GM23248 (cell line): ENCODE data around the gene AP3D1. TPM values are rescaled to one million over a fixed set of nuclear protein-coding genes. Genes with fewer than 3 reads are reported as not detected.
A peak's percentile ranks its signal among the peaks of the same experiment; 100 is the strongest.

Source experiments
- DNase-seq: peaks from one replicate; pipeline ENCODE4 v3.0.0-alpha.2; 2015
- H2AFZ ChIP-seq: fragments of 200-600 bp; sonication (generic); 2 replicates; pipeline ENCODE4 v1.6.1; 2016; ENCODE audit warnings: antibody characterized with exemption
- H3F3A ChIP-seq: fragments of 200-600 bp; sonication (generic); 2 replicates; pipeline ENCODE4 v1.6.1; 2016; ENCODE audit warnings: mild to moderate bottlenecking, antibody characterized with exemption, mixed run types; ENCODE audit not compliant: insufficient read depth
- H3K27ac ChIP-seq: fragments of 200-600 bp; sonication (generic); 2 replicates; pipeline ENCODE4 v1.5.1; 2016; ENCODE audit warnings: mild to moderate bottlenecking
- H3K27me3 ChIP-seq: fragments of 200-600 bp; sonication (generic); replicated peaks from 2 replicates; pipeline ENCODE4 v1.6.1; 2016; ENCODE audit warnings: mild to moderate bottlenecking; ENCODE audit not compliant: insufficient read depth
- H3K36me3 ChIP-seq: fragments of 200-600 bp; sonication (generic); 2 replicates; pipeline ENCODE4 v1.6.1; 2016; ENCODE audit warnings: low read depth, mild to moderate bottlenecking
- H3K4me1 ChIP-seq: fragments of 200-600 bp; sonication (generic); 2 replicates; pipeline ENCODE4 v1.6.1; 2016; ENCODE audit warnings: mild to moderate bottlenecking; ENCODE audit not compliant: insufficient read depth
- H3K4me2 ChIP-seq: fragments of 200-600 bp; sonication (generic); one replicate; pipeline ENCODE4 v1.6.1; 2016; ENCODE audit warnings: mild to moderate bottlenecking; ENCODE audit not compliant: unreplicated experiment
- H3K4me3 ChIP-seq: fragments of 200-600 bp; sonication (generic); 2 replicates; pipeline ENCODE4 v1.5.1; 2016; ENCODE audit warnings: mild to moderate bottlenecking
- H3K79me2 ChIP-seq: fragments of 200-600 bp; sonication (generic); 2 replicates; pipeline ENCODE4 v1.6.1; 2016; ENCODE audit warnings: mild to moderate bottlenecking; ENCODE audit not compliant: insufficient read depth
- H3K9ac ChIP-seq: fragments of 200-600 bp; sonication (generic); 2 replicates; pipeline ENCODE4 v1.6.1; 2016; ENCODE audit warnings: mild to moderate bottlenecking
- H3K9me2 ChIP-seq: fragments of 200-600 bp; sonication (generic); 2 replicates; pipeline ENCODE4 v1.6.1; 2016; ENCODE audit warnings: mixed run types, mild to moderate bottlenecking, moderate library complexity; ENCODE audit not compliant: insufficient read depth
- H3K9me3 ChIP-seq: fragments of 200-600 bp; sonication (generic); one replicate; pipeline ENCODE4 v1.6.1; 2017; ENCODE audit warnings: low read depth
- H4K20me1 ChIP-seq: fragments of 200-600 bp; sonication (generic); 2 replicates; pipeline ENCODE4 v1.6.0; 2016; ENCODE audit not compliant: insufficient read depth
- EZH2 ChIP-seq: fragments of 200-600 bp; sonication (generic); IDR thresholded peaks from 2 replicates; pipeline ENCODE4 v1.6.1; 2018; ENCODE audit warnings: antibody characterized with exemption, mild to moderate bottlenecking; ENCODE audit not compliant: insufficient read depth, poor library complexity, severe bottlenecking
- EZH2phosphoT487 ChIP-seq: fragments of 200-600 bp; sonication (generic); IDR thresholded peaks from 2 replicates; pipeline ENCODE4 v1.6.1; 2018; ENCODE audit warnings: antibody characterized with exemption, moderate library complexity, mild to moderate bottlenecking, low read depth; ENCODE audit not compliant: insufficient read depth
- WGBS, 2 experiments: methylation state at CpG; one replicate each; pipeline ENCODE4 v1.1.6; 2015 to 2017; ENCODE audit warnings: low lambda C conversion rate in 2 of 2, low coverage in 1 of 2; ENCODE audit errors: missing lambda C conversion rate in 2 of 2; 5-methylcytosine and 5-hydroxymethylcytosine counted together
- in situ Hi-C: fragments of 300-500 bp; cut with MboI; formaldehyde crosslinking; loops from 2 replicates; pipeline ENCODE4 v1.15.0; 2020
- polyA plus RNA-seq: library from polyadenylated mRNA; unstranded; fragments of >200 nt; fragmentation: Nextera tagmentation; extraction: Ambion mirVana; gene quantifications from 2 replicates; pipeline ENCODE4 v1.2.1, GENCODE V29; 2016
- total RNA-seq: library from RNA; depleted of rRNA; stranded (reverse); fragments of >200 nt; shearing (Covaris generic); gene quantifications from 2 replicates; pipeline ENCODE4 v1.2.3, GENCODE V29; 2014

AP3D1 gene
- total and polyA plus RNA-seq, 2 experiments from 2014 or later: 79.0 to 97.6 TPM

DNA sequence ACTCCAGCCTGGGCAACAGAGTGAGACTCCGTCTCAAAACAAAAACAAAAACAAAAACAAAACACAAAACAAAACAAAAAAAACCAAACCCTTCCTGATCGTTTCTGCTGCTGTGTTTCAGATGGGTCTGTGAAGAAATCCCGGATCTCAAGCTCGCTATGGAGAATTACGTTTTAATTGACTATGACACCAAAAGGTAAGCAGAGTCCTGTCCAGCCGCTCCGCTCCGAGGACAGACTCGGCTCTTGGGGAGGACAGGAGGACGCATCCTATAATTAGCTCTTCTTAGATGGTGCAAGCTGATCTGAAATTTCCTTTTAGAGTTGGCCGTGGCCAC lies 34.3 kb upstream of the AP3D1 start:
- Histone ChIP-seq H3K9me2 (no peaks in the 10 kb centered on the region), H3K36me3 (no peaks in the 10 kb centered on the region), H3K4me3 (peak overlapping the region; percentile 43), H3K4me2 (peak overlapping the region; percentile 72), H3K27ac (peak overlapping the region; percentile 78), H3K9ac (peak overlapping the region; percentile 62), H2AFZ (no peak overlapping the region), H3K9me3 (no peaks in the 10 kb centered on the region), H3K4me1 (peaks cover 18% of the 10 kb centered on the region), H4K20me1 (no peaks in the 10 kb centered on the region), H3F3A (peaks cover 30% of the 10 kb centered on the region), H3K27me3 (no peaks in the 10 kb centered on the region), H3K79me2 (peaks cover 76% of the 10 kb centered on the region)
- DNase-seq: no peak
- TF ChIP-seq EZH2: no peak
- no peak for TF ChIP-seq EZH2phosphoT487
- in situ Hi-C loops: no loop called here
- 4 to 5% methylated on average over 11 of the region's 11 CpGs for WGBS, 2 experiments

- WGBS, 2 experiments: 89 to 90% methylated on average over 18 to 22 of the region's 22 CpGs
- TF ChIP-seq EZH2phosphoT487: no peak
- no peak for TF ChIP-seq EZH2
- no peak overlapping the region for H2AFZ ChIP-seq
- H3K9me2 ChIP-seq: no peaks in the 10 kb centered on the region
- H3K79me2 ChIP-seq: peaks cover 76% of the 10 kb centered on the region
- in situ Hi-C loops: no loop called here
- no peaks in the 10 kb centered on the region for H4K20me1 ChIP-seq
- H3K27ac ChIP-seq: no peak overlapping the region
- H3K4me2 ChIP-seq: no peak overlapping the region
- no peaks in the 10 kb centered on the region for H3K36me3 ChIP-seq
- DNase-seq: no peak
- H3K27me3 ChIP-seq: no peaks in the 10 kb centered on the region
- peaks cover 18% of the 10 kb centered on the region for H3K4me1 ChIP-seq
- H3K4me3 ChIP-seq: no peak overlapping the region
- H3K9ac ChIP-seq: no peak overlapping the region
- H3F3A ChIP-seq: peaks cover 30% of the 10 kb centered on the region
- H3K9me3 ChIP-seq: no peaks in the 10 kb centered on the region
Observed at GRCh38 chr19:2184422-2184975, 33.1 kb upstream of the AP3D1 start.

- H3K4me1 ChIP-seq: peaks cover 10% of the 10 kb centered on the region
- DNase-seq: no peak
- no peak overlapping the region for H3K27ac ChIP-seq
- no peaks in the 10 kb centered on the region for H3K36me3 ChIP-seq
- H3K9me2 ChIP-seq: no peaks in the 10 kb centered on the region
- no peaks in the 10 kb centered on the region for H3K9me3 ChIP-seq
- in situ Hi-C loops: no loop called here
- no peak overlapping the region for H3K4me3 ChIP-seq
- H2AFZ ChIP-seq: no peak overlapping the region
- no peak overlapping the region for H3K9ac ChIP-seq
- H3K4me2 ChIP-seq: no peak overlapping the region
- peaks cover 18% of the 10 kb centered on the region for H3F3A ChIP-seq
- TF ChIP-seq EZH2phosphoT487: no peak
- no peak for TF ChIP-seq EZH2
- peaks cover 90% of the 10 kb centered on the region for H3K79me2 ChIP-seq
- no peaks in the 10 kb centered on the region for H4K20me1 ChIP-seq
- 57% methylated on average over 9 of the region's 9 CpGs for WGBS, 2 experiments
- no peaks in the 10 kb centered on the region for H3K27me3 ChIP-seq
Observed at GRCh38 chr19:2181633-2181997, 30.2 kb upstream of the AP3D1 start.

DNA sequence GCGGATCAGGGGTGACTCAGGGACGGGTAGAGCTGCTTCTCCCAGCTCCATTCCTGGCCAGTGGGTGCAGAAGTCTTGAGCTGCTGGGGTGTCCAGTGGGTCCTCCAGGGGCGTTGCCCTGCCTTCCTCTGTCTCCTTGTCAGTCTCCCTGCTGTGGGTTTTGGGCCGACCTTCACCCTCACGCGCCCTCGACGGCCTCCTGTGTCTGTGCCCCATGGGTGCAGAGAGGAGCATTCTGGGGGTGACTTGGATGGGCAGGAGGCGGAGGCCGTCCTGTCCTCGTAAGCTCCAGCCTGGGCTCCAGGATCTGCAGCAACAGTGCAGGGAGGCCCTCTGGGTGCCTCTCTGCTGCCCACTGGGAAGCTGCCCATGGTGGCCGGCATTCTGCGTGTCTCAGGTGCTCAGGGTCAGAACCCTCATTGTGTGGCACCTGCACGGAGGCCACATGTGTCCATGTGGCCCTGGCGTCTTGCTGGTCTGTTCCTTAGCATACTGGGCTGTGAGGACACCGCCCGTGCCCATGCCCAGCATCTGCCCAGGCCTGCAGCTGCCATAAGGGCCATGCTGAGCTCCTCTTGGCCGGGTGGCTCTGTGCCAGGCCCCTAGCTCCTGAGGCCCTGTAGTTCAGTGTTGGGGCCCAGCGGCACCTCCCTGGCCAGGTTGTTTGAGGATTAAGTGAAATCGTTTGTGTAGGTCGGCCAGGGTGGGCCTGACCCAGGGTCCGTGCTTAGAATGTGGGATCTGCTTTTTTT lies 29.7 kb upstream of the AP3D1 start:
- Histone ChIP-seq H3K79me2 (peaks cover 95% of the 10 kb centered on the region), H3K4me2 (no peak overlapping the region), H3K4me3 (no peak overlapping the region), H3K27ac (no peak overlapping the region), H4K20me1 (no peaks in the 10 kb centered on the region), H3K36me3 (no peaks in the 10 kb centered on the region), H3K9me2 (no peaks in the 10 kb centered on the region), H3F3A (peaks cover 14% of the 10 kb centered on the region), H3K4me1 (peaks cover 6% of the 10 kb centered on the region; the same call in 1 of the 2 replicates), H3K9ac (no peak overlapping the region), H3K27me3 (no peaks in the 10 kb centered on the region), H2AFZ (no peak overlapping the region), H3K9me3 (no peaks in the 10 kb centered on the region)
- in situ Hi-C loops: no loop called here
- DNase-seq: no peak
- WGBS, 2 experiments: 78 to 79% methylated on average over 20 to 22 of the region's 22 CpGs
- TF ChIP-seq EZH2 (no peak), EZH2phosphoT487 (no peak)
